C4-2B (cell line): ENCODE measurements around the gene GOLGA6L7.
"Not testable (repeated sequence)": the region's sequence is repeated elsewhere in the genome, so short reads cannot be mapped to it uniquely, and the experiment has no call there.

Experiments
- ZFX ChIP-seq: fragments of 450-650 bp; IDR thresholded peaks from 2 replicates; pipeline ENCODE4 v1.6.1; 2017
- TF ChIP-seq, protein P1 (sequence below): fragments of 450-650 bp; conservative IDR thresholded peaks from 2 replicates; pipeline ENCODE4 v1.5.1; 2017; ENCODE audit warnings: mild to moderate bottlenecking

- TF ChIP-seq, protein P1, sequence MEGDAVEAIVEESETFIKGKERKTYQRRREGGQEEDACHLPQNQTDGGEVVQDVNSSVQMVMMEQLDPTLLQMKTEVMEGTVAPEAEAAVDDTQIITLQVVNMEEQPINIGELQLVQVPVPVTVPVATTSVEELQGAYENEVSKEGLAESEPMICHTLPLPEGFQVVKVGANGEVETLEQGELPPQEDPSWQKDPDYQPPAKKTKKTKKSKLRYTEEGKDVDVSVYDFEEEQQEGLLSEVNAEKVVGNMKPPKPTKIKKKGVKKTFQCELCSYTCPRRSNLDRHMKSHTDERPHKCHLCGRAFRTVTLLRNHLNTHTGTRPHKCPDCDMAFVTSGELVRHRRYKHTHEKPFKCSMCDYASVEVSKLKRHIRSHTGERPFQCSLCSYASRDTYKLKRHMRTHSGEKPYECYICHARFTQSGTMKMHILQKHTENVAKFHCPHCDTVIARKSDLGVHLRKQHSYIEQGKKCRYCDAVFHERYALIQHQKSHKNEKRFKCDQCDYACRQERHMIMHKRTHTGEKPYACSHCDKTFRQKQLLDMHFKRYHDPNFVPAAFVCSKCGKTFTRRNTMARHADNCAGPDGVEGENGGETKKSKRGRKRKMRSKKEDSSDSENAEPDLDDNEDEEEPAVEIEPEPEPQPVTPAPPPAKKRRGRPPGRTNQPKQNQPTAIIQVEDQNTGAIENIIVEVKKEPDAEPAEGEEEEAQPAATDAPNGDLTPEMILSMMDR = not testable (repeated sequence)
- TF ChIP-seq ZFX = not testable (repeated sequence)
These were observed 6.1 kb upstream of the GOLGA6L7 start for GRCh38 chr15:28854578-28854977.
